Stimulated activated CD8-positive, alpha-beta memory T cell treated with anti-CD3 and anti-CD28 coated beads, Interleukin-7, amount 100 ng/mL, for 48 hours (primary cell): Measurements from ENCODE around the gene MTCH2.

Experiments used
- DNase-seq, 2 donors: peaks; one replicate each; pipeline ENCODE4 v3.0.0-alpha.2; 2020; ENCODE audit warnings: low read depth in 1 of 2; ENCODE audit errors: extremely low read depth in 1 of 2

Gene MTCH2

DNA sequence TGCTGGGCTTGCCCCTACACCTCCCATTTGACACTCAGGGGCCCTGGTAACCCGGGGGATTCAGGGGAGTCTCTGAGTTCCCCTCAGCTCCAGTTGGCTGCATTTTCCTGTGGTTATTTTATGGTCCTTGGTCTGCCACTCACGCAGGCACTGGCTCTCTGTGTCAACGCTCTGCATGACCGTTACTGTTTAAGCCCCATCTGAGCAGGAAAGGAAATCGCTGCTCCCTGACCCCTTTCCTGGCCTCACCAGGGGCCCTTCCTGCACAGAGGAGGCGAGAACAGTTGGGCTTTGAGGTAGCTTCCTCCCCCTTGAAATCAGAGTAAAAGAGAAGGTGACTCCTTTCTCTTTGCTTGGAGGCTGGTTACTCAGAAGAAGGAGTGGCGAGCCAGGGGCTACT lies 50.6 kb downstream of the MTCH2 start:
- DNase-seq, result no peak

DNA sequence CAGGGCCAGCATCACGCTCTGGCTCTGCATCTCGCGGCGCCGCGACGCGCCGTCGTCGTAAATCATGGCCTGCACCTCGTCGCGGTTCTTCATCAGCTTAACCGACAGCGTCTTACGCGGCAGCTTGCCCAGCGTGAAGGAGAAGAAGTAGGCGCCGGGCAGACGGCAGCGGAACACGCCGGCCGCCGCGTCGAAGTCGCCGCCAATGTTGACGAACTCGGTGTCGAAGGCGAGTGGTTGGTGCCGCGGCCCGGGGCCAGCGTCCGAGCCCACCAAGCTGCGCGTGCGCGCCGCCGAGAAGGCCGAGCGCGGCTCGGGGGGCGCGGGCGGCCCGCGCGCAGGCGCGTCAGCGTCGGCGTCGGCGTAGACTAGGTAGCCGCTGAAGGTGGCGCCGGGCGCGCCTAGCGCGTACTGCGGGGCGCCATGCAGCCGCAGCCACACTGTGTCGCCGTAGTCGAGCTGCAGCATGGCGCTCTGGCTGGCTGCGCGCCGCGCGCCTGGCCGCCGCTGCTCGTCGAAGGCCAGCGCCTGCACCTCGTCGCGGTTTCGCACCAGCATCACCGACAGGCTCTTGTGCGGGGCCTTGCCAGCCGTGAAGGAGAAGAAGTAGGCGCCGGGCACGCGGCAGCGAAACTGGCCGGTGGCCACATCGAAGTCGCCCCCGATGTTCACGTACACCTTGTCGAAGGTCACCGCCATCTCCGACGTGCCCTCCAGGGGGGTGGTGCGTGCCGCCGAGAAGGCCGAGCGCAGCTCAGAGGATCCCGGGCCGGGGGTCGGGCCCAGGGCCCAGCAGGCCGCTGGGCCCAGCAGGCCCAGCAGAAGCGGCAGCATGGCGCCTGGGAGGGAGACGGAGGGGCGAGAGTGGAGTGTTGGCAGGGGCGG lies 52.1 kb downstream of the MTCH2 start:
- no peak for DNase-seq

DNA sequence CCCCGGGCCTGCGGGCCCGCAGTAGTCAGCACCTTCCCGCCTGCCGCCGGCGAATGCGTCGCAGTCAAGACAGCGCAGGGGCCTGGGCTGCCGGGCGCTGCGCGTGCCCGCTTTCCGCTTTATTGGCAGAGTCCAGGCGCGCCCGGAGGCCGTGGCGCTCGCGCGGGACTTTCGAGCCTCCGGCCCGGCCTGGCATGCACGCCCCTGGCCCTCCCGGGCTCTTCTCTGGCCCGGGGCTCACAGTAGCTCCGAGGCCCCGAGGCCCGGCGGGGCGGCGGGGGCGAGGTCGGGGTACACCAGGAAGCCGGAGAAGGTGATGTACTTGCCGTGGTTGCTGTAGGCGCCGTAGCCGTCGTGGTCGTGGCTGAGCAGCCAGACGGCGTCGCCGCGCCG lies 52.8 kb downstream of the MTCH2 start:
- no peak for DNase-seq

DNA sequence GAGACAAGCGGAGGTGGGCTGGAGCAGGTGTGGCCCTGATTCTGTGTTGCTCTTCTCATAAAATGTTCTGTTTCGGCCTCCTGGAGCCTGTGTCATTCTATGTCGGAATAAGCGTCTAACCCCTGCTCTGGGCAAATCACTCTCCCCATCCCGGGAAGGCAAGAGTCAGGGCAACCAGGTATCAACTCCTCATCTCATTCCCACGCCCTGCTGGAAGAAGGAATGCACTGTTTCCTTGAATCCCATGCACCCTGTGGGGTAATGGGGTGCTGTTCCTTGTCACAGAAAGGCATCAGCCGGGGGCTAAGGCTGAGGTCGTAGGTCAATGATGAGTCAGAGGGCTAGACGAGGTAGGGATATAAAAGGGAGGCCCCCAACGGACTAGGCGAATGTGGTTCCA lies 53.2 kb downstream of the MTCH2 start:
- no peak for DNase-seq

DNA sequence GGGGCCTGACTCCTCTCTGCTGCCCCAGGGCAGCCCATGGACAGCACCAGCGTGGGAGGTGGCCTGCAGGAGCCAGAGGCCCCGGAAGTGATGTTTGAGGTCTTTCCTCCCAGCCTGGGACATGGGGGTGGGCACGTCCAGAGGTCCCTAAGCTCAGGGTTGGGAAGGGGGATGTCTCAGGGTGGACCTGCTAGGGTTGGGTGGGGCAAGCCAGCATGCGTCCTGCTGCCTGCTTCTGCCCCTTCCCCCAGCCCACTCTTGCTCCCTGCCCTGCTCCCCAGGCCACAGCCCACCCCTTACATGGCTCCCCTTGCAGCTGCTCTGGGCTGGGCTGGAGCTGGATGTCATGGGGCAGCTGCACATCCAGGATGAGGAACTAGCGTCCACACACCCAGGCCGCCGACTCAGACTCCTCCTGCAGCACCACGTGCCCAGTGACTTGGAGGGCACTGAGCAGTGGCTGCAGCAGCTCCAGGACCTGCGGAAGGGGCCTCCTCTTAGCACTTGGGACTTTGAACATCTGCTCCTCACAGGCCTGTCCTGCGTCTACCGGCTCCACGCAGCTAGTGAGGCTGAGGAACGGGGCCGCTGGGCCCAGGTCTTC lies 54.5 kb downstream of the MTCH2 start:
- no peak for DNase-seq

DNA sequence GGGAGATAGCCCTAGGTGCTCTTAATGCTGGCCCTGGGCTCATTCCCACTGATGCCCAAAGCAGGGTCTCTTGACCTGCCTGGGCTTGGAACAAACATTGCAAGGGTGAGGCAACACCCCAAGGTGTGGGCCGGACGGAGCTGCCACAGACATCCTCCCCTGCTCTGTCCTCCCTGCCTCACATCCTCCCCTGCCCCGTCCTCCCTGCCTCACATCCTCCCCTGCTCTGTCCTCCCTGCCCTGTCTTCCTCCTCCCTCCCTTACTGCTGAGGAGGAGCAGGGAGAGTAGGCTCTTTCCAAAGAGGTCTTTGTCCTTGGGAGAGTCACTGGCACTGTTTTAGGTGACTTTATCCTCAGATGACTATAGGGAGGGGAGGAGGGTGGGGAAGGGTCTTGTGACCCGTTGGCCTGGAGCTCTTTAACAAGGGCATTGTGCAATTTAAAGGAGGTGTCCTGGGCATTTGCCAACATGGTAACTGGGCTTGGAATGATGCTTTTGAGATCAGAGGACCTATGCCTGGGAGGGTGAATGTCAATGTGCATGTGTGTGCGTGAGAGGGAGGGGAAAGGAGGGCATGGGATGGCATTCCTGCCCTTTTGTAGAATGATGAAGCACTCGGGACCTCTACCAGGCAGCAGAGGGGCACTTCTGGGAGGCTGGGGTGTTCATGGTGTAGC lies 55.2 kb downstream of the MTCH2 start:
- no peak for DNase-seq

DNA sequence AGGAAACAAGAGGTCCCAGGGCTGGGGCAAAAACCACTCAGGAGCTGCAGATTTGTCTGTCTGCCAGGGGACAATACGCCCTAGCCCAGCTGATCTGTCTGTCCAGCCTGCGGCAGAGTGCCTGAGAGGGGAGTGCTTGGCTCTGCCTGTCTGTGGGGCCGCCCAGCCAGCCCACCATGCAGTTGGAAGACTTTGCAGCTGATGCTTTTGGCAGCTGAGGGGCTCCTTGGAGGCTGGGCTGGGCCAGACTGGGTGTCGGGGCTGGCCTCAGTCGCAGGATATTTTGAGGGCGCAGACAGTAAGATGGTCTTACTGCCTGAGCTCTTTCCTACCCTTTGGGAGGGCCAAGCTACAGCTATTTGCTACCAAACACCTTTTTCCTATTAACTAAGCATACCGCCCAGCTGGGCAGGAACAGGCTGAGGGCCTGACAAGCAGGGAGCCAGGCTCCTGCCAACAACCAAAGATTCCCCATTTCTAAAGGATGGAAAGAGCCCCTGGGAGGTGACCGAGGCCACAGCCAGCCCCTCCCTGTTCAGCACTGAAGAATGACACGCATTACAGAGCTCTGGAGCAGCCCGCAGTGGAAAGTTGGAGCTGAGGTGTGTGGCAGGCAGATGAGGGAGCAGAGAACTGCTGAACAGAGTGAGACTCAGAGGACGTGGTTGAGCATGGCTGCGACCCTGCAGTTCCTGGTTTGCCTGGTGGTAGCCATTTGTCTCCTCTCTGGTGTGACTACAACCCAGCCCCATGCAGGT lies 56.1 kb downstream of the MTCH2 start, which contains the start of gene FAM180B:
Gene FAM180B (plus strand): TSS at position 581 of the 758 bp plus-strand sequence. CDS start 91 bp downstream, at position 672.
- DNase-seq, result no peak

DNA sequence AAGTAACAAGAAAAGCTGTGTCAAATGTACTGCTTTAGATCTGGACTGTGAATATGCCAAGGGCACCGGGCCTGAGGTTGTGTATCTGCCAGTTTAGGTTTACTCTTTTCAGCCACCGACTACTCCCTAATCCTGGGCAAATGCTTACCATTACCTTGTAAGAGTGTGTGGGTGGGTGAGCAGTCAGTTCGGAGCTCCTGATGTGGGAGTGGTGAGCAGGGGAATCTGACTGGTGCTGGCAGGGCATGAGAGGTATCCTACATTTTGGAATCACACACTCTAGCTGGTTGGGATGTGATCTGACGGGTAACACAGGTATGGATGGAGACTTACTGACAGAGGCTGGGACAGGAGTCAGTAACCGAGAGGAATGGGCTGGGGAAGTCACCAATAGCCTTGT lies 58.5 kb downstream of the MTCH2 start:
- no peak for DNase-seq

DNA sequence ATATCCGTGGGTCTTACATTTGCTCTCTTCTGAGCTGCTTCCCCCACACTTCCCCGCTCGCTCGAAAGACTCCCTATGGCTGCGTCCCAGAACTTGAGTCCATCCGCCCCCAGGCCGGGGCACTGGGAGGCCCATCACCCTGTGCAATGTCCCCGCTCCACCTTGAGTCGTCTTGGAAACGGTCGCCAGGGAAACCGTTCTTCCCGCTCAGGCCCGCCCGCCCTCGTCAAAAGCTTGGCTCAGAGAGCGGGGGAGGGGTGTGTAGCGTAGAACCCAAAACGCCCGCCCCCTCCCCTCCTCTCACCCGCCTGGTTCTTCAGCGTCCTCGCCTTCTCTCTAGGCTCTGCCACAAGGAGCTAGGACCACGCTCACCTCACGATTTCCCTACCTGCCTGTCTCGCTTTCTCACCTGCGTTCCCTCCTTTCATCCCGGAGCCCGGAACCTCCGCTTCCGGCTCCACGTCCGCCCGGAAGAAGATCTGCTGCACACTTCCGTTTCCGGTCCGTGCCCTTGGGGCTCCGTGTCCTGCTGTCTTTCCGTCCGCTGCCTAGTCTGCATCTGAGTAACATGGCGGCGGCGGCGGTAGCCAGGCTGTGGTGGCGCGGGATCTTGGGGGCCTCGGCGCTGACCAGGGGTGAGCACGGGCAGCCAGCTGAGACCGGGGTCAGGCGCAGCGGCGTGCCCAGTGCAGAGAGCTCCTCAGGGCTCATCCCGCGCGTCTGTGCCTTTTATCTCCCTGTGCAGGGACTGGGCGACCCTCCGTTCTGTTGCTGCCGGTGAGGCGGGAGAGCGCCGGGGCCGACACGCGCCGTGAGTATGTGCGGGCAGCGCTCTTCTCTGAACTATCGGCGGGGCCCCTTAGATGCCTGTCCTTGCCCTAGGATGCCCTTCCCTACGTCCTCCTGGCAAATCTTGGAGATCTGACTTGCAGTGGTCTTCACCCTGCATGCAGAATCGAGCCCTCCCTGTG lies 63.5 kb downstream of the MTCH2 start, which contains the start of the genes KBTBD4 and NDUFS3:
Gene KBTBD4 (minus strand): TSS at position 447 of the 971 bp plus-strand sequence. CDS start 19 bp downstream, at position 428.
Gene NDUFS3 (plus strand): TSS at position 551 of the 971 bp plus-strand sequence. CDS start 18 bp downstream, at position 569.
- DNase-seq, result peak; percentile 78 to 79

DNA sequence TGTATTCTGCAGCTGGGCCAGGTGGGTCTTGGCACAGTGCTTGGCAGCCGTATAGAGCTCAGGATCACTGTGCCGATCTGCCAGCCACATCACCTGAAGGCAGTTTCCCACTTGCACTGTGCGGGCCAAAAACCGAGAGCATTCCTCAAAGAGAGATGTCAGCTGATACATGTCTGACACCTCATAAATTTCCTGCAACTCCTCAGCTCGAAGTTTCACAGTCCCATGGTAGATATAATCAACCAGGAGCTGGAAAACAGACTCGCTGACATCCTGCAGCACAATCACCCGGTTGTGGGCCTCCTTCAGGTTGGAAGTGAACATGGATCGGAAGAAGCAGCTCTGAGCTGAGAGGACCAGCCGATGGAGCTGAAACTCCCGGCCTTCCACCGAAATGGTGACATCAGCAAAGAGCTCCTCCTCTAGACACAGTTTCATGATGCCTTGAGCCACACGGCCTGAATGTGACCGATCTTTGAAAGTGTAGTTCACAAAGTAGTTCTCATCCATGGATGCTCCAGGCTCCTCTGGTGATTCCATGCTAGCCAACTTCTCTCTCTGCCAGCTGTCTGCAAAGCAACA lies 64.8 kb downstream of the MTCH2 start:
- no peak for DNase-seq

DNA sequence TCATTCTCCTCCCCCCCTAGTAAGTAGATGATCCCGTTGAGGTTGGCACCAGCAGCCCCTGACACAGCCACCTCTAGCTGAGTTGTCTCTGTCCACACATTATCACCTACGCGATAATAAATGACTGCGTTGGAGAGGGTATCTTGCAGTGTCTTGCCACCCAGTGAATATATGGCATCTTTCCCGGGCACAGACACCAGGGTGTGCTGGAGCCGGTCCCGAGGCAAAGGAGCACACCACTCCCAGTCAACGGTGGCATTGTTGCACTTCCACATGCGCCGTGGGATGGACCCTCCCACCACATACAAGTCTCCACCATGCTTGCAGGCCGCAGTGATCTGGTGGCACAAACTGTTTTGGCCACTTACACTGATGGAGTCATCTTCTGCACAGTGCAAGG lies 69.0 kb downstream of the MTCH2 start:
- DNase-seq, result no peak

DNA sequence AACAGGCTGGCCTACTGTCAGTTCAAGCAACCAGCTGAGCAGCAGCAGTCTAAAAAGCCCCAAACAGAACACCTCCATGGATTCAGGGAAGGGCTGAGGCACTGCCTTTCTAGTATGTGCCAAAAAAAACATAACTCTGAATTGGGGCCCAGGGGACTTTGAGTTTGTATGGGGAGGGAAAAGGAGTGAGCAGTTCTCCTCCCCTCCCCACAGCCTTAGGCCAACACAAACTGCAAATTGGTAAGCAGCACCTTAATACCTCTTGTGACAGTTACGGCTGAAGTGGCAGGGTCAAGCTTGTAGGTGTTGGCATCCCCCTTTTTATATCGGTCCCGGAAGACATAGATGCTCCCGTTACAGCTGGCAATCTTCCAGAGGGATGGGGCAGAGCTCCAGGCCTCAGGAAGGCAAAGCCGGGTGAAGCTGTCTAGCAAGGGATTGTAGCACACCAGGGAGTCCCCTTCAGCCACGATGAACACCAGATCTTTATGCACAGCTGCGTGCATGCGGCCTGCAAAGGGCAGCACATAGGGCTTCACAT lies 69.6 kb downstream of the MTCH2 start:
- no peak for DNase-seq

DNA sequence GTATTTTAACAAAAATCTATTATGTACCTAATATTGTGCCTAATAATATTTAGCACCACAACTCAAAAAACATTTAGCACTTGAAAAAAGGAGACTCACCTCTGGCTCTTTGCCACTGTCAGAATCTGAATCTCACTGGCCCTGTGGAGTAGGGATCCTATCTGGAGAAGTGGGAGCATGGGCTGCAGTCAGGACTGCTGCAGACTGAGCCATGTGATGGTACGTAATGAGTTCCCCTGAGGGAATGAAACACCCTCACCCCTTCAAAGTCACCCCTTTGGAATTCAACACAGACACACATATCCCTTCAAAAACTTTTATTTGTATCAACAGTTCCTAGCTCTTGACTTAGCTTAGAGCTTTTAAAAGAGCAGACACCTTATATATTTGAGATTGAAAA lies 70.5 kb downstream of the MTCH2 start:
- DNase-seq, result no peak

DNA sequence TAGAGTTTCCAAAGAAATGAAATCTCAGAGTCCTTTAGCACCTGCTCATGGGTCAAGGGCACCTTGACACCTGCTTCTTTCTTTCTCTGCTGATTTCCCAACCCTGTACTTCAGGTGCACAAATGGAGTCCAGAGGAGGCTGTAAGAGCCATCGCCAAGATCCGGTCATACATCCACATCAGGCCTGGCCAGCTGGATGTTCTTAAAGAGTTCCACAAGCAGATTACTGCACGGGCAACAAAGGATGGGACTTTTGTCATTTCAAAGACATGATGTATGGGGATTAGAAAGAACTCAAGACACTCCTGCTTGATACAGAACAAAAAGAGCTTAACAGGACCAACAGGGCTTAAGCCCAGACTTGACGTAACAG lies 71.0 kb downstream of the MTCH2 start:
- no peak for DNase-seq

DNA sequence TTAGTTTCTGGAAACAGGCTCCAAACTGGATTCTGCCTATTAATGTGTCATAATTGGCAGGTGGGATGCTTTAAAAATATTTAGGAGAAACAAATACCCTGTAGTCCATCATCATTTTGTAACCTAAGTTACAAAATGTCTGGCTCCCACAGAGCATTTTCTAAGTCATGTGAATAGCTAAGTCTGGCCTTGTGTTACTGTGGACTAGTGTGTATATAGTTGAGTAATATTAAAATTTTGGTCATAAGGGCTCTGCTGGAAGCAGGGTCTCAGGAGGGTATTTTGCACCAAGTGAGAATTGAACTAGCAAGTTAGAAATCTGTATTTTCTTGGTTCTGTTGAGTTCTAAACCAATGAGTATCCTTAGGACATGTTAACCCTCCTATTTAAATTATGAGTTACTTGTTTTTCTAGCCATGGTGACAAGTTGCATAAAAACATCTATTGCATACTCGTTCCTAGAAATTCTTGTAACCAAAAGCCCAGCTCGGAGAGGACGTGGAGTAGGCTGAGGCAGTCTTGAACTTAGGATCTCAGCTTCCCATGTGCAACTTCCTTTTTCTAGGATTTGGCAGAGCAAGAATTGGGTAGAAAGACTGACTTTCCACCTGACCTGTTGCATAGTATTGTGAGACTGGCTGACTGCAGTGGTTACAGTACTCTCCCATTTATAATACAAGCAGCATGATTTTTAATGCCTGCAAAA lies 71.6 kb downstream of the MTCH2 start:
- no peak for DNase-seq

DNA sequence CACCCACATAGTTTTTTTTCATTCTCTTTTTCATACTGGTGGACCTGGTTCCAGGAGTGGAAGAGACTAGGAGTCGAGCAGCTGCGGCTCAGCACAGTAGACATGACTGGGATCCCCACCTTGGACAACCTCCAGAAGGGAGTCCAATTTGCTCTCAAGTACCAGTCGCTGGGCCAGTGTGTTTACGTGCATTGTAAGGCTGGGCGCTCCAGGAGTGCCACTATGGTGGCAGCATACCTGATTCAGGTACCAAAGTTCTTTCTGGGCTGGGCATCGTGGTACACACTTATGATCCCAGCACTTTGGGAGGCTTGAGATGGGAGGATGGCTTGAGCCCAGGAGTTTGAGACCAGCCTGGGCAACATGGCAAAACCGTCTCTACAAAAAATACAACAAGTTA lies 72.7 kb downstream of the MTCH2 start:
- no peak for DNase-seq
